ENCODE measurements around the gene LY6G6D. TPM values are rescaled to one million over a fixed set of nuclear protein-coding genes. Genes with fewer than 3 reads are reported as not detected.

The LY6G6D gene
- total RNA-seq, 2 donors from 2014 or later, result not detected

DNA sequence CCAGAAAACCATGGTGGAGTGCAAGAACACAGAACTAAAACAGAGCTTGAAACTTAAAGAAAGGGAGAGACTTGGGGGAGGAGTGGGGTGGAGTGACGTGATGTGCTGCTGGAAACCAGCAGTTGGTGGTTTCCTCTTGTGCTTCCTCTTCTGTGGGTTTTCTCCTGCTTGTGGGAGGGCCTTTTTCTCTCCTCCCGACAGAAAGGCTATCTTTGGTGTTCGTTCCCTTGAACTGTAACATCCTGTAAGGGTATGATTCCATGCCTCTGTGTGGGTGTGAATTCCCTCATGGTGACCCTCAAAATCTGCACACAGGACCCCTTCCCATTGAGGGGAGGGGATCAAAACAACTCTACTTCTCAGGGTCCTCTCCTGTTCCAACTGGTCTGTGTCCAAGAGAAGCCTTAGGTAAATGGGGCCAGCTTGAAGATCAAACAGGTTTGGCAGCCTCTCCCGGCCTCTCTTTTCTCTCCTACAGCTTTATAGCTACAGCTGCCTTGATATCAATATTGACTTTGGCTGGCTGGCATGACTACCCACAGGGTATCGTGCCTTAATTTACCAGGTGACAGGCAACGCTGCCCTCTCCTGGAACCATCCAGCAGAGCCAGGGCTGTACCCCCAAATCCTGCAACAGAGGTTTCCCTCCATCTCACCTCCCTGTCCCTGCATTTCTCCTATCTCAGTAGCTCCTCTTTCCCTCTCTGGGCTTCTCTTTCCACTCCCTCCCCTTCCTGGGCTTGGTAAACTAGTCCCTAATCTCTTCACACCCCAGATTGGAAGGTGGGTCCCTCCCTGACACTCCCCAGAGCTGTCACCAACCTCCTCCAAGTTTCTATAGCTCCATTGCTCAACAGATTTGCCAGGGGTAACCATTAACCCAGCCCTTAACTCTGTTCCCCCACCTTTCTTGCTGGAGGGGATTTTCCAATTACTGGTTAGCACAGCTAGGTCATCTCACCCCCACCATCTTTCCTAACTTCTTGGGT is 23.1 kb downstream of the LY6G6D start:
- TF ChIP-seq, protein P1, sequence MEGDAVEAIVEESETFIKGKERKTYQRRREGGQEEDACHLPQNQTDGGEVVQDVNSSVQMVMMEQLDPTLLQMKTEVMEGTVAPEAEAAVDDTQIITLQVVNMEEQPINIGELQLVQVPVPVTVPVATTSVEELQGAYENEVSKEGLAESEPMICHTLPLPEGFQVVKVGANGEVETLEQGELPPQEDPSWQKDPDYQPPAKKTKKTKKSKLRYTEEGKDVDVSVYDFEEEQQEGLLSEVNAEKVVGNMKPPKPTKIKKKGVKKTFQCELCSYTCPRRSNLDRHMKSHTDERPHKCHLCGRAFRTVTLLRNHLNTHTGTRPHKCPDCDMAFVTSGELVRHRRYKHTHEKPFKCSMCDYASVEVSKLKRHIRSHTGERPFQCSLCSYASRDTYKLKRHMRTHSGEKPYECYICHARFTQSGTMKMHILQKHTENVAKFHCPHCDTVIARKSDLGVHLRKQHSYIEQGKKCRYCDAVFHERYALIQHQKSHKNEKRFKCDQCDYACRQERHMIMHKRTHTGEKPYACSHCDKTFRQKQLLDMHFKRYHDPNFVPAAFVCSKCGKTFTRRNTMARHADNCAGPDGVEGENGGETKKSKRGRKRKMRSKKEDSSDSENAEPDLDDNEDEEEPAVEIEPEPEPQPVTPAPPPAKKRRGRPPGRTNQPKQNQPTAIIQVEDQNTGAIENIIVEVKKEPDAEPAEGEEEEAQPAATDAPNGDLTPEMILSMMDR (IDR thresholded peaks at IDR 0.05), result no peak
- Histone ChIP-seq H3K4me3 (peak overlapping the region; percentile 13), H3K36me3 (peaks cover 6% of the 10 kb centered on the region), H3K9me3 (no peaks in the 10 kb centered on the region), H3K4me1 (ENCODE audit: control insufficient read depth in 1 of 2, low read depth in 2 of 2) (peaks cover 21 to 43% of the 10 kb centered on the region in 2 donors), H3K27ac (peak overlapping the region in 1 of 2 donors; percentile 96), H3K27me3 (replicated peaks; ENCODE audit: insufficient read depth) (no peaks in the 10 kb centered on the region)
- no peak for DNase-seq (ENCODE audit: low spot score)
- no peak for ATAC-seq (ENCODE audit: insufficient number of reproducible peaks, low FRiP score, low read depth)

- Histone ChIP-seq H3K27ac (no peak within 1 kb of the TSS), H3K36me3 (no peaks in the 10 kb centered on the region), H3K4me3 (peak within 1 kb of the TSS; percentile 94), H3K27me3 (replicated peaks; ENCODE audit: insufficient read depth) (no peaks in the 10 kb centered on the region), H3K4me1 (ENCODE audit: control insufficient read depth in 1 of 2, low read depth in 2 of 2) (peaks cover 12 to 28% of the 10 kb centered on the region in 2 donors), H3K9me3 (no peaks in the 10 kb centered on the region)
- peak; percentile 95 for DNase-seq (ENCODE audit: low spot score)
- peak; percentile 91 for ATAC-seq (ENCODE audit: insufficient number of reproducible peaks, low FRiP score, low read depth)
- TF ChIP-seq, protein P1 (IDR thresholded peaks at IDR 0.05), result no peak
Observed at GRCh38 chr6:31739639-31740396, 24.7 kb downstream of the LY6G6D start, which contains the start of gene MSH5. TSS of gene MSH5 (plus strand) at chr6:31740005. CDS start at chr6:31740467, 462 bp downstream.

DNA sequence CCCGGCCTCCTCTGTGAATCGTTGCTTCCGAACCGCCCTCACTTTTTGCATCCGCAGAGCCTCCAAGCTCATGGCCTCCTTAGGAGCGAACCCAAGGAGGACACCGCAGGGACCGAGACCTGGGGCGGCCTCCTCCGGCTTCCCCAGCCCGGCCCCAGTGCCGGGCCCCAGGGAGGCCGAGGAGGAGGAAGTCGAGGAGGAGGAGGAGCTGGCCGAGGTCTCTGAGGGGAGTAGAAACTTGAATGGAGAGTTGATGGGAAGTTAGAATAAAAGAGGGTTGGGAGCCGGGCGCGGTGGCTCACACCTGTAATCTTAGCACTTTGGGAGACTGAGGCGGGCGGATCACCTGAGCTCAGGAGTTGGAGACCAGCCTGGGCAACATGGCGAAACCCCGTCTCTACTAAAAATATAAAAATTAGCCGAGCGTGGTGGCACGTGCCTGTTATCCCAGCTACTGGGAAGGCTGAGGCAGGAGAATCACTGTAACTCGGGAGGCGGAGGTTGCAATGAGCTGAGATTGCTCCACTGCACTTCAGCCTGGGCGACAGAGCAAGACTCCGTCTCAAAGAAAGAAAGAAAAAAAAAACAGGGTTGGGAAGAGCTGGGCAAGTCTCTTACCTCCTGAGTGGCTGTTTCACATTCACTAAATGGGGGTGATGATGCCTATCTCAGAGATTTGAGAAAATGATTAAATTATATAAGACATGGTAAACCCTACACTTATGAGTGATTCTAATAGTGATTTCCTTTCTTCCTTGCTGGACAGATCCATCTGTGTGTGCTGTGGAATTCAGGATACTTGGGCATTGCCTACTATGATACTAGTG is 25.5 kb downstream of the LY6G6D start:
- no peak for DNase-seq (ENCODE audit: low spot score)
- TF ChIP-seq, protein P1 (IDR thresholded peaks at IDR 0.05), result no peak
- no peaks in the 10 kb centered on the region for H3K27me3 ChIP-seq (replicated peaks; ENCODE audit: insufficient read depth)
- H3K36me3 ChIP-seq, result no peaks in the 10 kb centered on the region
- ATAC-seq (ENCODE audit: insufficient number of reproducible peaks, low FRiP score, low read depth), result no peak
- no peaks in the 10 kb centered on the region for H3K9me3 ChIP-seq
- no peak overlapping the region for H3K27ac ChIP-seq
- peak overlapping the region; percentile 94 for H3K4me3 ChIP-seq
- H3K4me1 ChIP-seq (ENCODE audit: control insufficient read depth in 1 of 2, low read depth in 2 of 2), result peaks cover 12 to 28% of the 10 kb centered on the region in 2 donors

GRCh38 chr6:31741815-31742214 is 26.7 kb downstream of the LY6G6D start:
- DNase-seq (ENCODE audit: low spot score) (no peak), ATAC-seq (ENCODE audit: insufficient number of reproducible peaks, low FRiP score, low read depth) (no peak)
- no peaks in the 10 kb centered on the region for H3K36me3 ChIP-seq
- no peaks in the 10 kb centered on the region for H3K27me3 ChIP-seq (replicated peaks; ENCODE audit: insufficient read depth)
- TF ChIP-seq, protein P1 (IDR thresholded peaks at IDR 0.05), result no peak
- no peak overlapping the region for H3K4me3 ChIP-seq
- peaks cover 9 to 24% of the 10 kb centered on the region in 2 donors for H3K4me1 ChIP-seq (ENCODE audit: control insufficient read depth in 1 of 2, low read depth in 2 of 2)
- no peak overlapping the region for H3K27ac ChIP-seq
- H3K9me3 ChIP-seq, result no peaks in the 10 kb centered on the region
